ENCODE data around the gene GALNT10.

DNA sequence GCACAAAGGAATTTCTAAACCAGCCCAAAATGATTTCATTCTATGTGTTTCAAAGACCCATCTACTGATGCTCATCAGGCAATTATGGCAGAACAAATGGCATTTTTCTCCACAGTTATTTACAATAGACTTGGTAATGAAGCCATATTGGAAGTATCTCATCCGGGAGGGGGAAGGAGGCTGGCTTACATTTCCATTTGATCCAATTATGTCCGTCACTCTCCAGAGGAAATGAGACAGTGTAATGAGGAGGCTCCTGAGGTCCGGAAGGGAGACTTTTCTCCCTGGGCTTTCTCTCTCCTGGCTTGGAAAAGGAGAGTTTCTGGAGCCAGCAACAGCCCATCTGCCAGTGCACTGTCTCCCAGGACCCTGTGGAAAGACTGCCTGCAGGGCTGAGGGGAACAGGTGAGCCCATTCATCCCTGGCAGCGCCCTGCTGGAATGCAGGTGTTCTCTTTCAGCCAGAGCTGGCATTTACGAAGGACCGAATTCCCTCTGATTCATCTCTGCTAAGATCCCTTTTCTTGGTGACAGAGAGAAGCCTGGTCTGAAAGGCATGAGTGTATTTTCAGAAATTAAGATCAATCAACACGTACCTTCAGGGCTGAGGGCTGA, 200.3 kb downstream of the GALNT10 start:
- TF ChIP-seq RAD21 (IDR thresholded peaks at IDR 0.05 in 1 of 2, conservative IDR thresholded peaks at IDR 0.05 in 1 of 2; ENCODE audit: low read depth in 2 of 2, low read length in 2 of 2), result no peak
- TF ChIP-seq, protein P1, sequence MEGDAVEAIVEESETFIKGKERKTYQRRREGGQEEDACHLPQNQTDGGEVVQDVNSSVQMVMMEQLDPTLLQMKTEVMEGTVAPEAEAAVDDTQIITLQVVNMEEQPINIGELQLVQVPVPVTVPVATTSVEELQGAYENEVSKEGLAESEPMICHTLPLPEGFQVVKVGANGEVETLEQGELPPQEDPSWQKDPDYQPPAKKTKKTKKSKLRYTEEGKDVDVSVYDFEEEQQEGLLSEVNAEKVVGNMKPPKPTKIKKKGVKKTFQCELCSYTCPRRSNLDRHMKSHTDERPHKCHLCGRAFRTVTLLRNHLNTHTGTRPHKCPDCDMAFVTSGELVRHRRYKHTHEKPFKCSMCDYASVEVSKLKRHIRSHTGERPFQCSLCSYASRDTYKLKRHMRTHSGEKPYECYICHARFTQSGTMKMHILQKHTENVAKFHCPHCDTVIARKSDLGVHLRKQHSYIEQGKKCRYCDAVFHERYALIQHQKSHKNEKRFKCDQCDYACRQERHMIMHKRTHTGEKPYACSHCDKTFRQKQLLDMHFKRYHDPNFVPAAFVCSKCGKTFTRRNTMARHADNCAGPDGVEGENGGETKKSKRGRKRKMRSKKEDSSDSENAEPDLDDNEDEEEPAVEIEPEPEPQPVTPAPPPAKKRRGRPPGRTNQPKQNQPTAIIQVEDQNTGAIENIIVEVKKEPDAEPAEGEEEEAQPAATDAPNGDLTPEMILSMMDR (IDR thresholded peaks at IDR 0.05; ENCODE audit: control extremely low read depth in 1 of 3, insufficient read depth in 1 of 3, low read depth in 1 of 3, low read length in 3 of 3), result no peak
